Measurements from ENCODE around the gene HSPA12B.

DNA sequence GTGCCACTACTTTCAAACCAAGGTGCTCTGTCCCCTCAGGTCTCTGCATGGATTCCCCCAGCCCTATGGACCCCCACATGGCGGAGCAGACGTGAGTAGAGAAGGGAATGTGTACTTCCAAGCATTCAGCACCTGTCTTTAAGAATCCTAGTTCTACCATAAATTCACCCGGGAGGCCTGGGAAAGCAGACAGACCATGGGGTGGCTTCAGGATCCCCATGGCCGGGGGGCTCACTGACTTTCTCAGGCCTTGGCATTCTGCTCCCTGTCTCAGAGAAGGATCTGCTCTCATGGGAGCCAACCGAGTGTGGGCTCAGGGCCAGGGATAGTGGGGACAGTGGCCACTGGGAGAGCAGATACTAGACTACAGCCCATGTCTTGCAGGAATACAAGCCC lies 65.9 kb downstream of the HSPA12B start:
- TF ChIP-seq, protein P1, sequence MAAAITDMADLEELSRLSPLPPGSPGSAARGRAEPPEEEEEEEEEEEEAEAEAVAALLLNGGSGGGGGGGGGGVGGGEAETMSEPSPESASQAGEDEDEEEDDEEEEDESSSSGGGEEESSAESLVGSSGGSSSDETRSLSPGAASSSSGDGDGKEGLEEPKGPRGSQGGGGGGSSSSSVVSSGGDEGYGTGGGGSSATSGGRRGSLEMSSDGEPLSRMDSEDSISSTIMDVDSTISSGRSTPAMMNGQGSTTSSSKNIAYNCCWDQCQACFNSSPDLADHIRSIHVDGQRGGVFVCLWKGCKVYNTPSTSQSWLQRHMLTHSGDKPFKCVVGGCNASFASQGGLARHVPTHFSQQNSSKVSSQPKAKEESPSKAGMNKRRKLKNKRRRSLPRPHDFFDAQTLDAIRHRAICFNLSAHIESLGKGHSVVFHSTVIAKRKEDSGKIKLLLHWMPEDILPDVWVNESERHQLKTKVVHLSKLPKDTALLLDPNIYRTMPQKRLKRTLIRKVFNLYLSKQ (tag by site-specific recombination; IDR thresholded peaks at IDR 0.05; ENCODE audit: borderline replicate concordance): no peak
- TF ChIP-seq INSM2 (tag by site-specific recombination; IDR thresholded peaks at IDR 0.05): no peak
- no peak for TF ChIP-seq BCL11A (tag by site-specific recombination; IDR thresholded peaks at IDR 0.05; ENCODE audit: low read depth)
- TF ChIP-seq CTCF (tag by site-specific recombination; IDR thresholded peaks at IDR 0.05): no peak
- no peak for TF ChIP-seq ZNF544 (tag by site-specific recombination; IDR thresholded peaks at IDR 0.05)
- TF ChIP-seq ZBTB8A (tag by site-specific recombination; IDR thresholded peaks at IDR 0.05): no peak
- no peak for TF ChIP-seq ZBTB49 (tag by site-specific recombination; IDR thresholded peaks at IDR 0.05; ENCODE audit: low read depth)
- no peak for TF ChIP-seq ZBTB6 (tag by site-specific recombination; IDR thresholded peaks at IDR 0.05)
- TF ChIP-seq ZNF785 (tag by site-specific recombination; IDR thresholded peaks at IDR 0.05): no peak
- no peak for TF ChIP-seq YY1 (tag by site-specific recombination; IDR thresholded peaks at IDR 0.05)
- TF ChIP-seq ZNF555 (tag by site-specific recombination; conservative IDR thresholded peaks at IDR 0.05): no peak
- no peak for TF ChIP-seq ZNF335 (tag by site-specific recombination; conservative IDR thresholded peaks at IDR 0.05)
- TF ChIP-seq ZNF239 (tag by site-specific recombination; IDR thresholded peaks at IDR 0.05): no peak
- no peak for TF ChIP-seq ZNF138 (tag by site-specific recombination; IDR thresholded peaks at IDR 0.05; ENCODE audit: borderline replicate concordance)
